Type B pancreatic cell (in vitro differentiated cells): Measurements from ENCODE around the gene CDC42BPG. TPM values are rescaled to one million over a fixed set of nuclear protein-coding genes. Genes with fewer than 3 reads are reported as not detected.

Experiments used
- DNase-seq: peaks from one replicate; pipeline ENCODE4 v3.0.0; 2021; ENCODE audit warnings: mixed read lengths; ENCODE audit not compliant: unreplicated experiment; ENCODE audit errors: extremely low spot score
- H3K27ac Mint-ChIP-seq: 2 replicates; pipeline ENCODE4 v1.8.0; 2021; ENCODE audit warnings: mild to moderate bottlenecking, mixed read lengths
- H3K27me3 Mint-ChIP-seq: 2 replicates; pipeline ENCODE4 v1.8.0; 2021; ENCODE audit warnings: mixed read lengths
- H3K36me3 Mint-ChIP-seq: 2 replicates; pipeline ENCODE4 v1.8.0; 2021; ENCODE audit warnings: mixed read lengths
- H3K4me1 Mint-ChIP-seq: one replicate; pipeline ENCODE4 v1.8.0; 2021; ENCODE audit warnings: mixed read lengths; ENCODE audit not compliant: unreplicated experiment
- H3K4me3 Mint-ChIP-seq: 2 replicates; pipeline ENCODE4 v1.8.0; 2021; ENCODE audit warnings: mild to moderate bottlenecking, mixed read lengths
- H3K9me3 Mint-ChIP-seq: 2 replicates; pipeline ENCODE4 v1.8.0; 2021; ENCODE audit warnings: mixed read lengths
- total RNA-seq: library from RNA; stranded (reverse); gene quantifications from 2 replicates; pipeline ENCODE4 v1.2.1, GENCODE V29; 2021; ENCODE audit warnings: low replicate concordance
- TF ChIP-seq, protein P1 (sequence below): fragments of 200-600 bp; sonication (generic); conservative IDR thresholded peaks from 2 replicates; pipeline ENCODE4 v1.5.0; 2021; ENCODE audit warnings: antibody characterized with exemption, mild to moderate bottlenecking

The CDC42BPG gene
- total RNA-seq, 1 donor from 2014 or later = 20.1 TPM

DNA sequence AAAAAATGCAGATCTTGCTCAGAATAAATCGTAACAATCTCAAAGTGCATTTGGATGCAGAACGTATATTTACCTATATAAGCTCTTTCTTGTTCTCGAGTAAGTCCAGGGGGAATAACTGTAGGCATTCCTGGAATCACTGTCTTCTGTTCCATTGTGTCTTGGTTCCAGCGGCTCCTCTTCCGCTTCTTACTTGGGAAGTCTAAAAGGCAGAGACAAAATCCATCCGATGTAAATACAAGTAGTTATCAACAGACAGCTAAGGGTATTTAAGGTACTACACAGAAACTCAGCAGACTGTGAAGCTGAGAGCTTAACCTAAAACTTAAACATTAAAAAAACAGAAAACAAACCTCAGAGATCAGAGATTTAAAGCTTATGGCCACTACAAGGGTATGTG lies 68.0 kb downstream of the CDC42BPG start:
- Mint-ChIP-seq H3K4me3 (peak overlapping the region; percentile 97), H3K9me3 (no peaks in the 10 kb centered on the region), H3K27ac (peak overlapping the region; percentile 96), H3K36me3 (peaks cover 51% of the 10 kb centered on the region), H3K27me3 (peaks cover 3% of the 10 kb centered on the region), H3K4me1 (peaks cover 28% of the 10 kb centered on the region)
- DNase-seq = no peak
- TF ChIP-seq, protein P1, sequence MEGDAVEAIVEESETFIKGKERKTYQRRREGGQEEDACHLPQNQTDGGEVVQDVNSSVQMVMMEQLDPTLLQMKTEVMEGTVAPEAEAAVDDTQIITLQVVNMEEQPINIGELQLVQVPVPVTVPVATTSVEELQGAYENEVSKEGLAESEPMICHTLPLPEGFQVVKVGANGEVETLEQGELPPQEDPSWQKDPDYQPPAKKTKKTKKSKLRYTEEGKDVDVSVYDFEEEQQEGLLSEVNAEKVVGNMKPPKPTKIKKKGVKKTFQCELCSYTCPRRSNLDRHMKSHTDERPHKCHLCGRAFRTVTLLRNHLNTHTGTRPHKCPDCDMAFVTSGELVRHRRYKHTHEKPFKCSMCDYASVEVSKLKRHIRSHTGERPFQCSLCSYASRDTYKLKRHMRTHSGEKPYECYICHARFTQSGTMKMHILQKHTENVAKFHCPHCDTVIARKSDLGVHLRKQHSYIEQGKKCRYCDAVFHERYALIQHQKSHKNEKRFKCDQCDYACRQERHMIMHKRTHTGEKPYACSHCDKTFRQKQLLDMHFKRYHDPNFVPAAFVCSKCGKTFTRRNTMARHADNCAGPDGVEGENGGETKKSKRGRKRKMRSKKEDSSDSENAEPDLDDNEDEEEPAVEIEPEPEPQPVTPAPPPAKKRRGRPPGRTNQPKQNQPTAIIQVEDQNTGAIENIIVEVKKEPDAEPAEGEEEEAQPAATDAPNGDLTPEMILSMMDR = no peak

DNA sequence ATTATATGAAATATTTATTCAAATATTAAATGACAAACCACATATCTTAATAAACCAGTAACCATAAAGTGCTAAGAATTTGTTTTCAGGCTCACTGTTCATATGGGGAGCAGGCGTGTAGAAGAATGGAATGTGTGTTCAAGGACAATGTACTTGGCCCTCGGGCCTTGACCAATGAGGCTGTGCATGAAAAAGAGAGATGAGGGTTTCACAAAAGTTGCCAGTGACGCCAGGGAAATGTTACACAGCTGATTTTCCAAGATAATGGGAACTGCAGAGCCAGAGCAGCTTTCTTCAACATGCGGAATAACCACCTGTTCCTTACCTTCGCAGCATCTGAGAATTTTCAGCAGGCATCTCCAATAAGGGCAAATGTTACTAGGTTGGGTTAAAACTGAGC lies 70.3 kb downstream of the CDC42BPG start:
- TF ChIP-seq, protein P1 = no peak
- Mint-ChIP-seq H3K4me1 (peaks cover 29% of the 10 kb centered on the region), H3K27ac (no peak overlapping the region), H3K4me3 (peak overlapping the region; percentile 17), H3K9me3 (no peaks in the 10 kb centered on the region), H3K36me3 (peaks cover 66% of the 10 kb centered on the region), H3K27me3 (peaks cover 3% of the 10 kb centered on the region)
- DNase-seq = no peak

Other genes with a start within 250 kb of the CDC42BPG start
- 12.7 and 22.1 TPM in 2 replicates for gene NRXN2, start 121.5 kb downstream of the CDC42BPG start, total RNA-seq
- gene RASGRP2, start 100.5 kb downstream of the CDC42BPG start, total RNA-seq = 3.0 and 11.7 TPM in 2 replicates
- 2.0 and 239 TPM in 2 replicates for gene PYGM, start 84.7 kb downstream of the CDC42BPG start, total RNA-seq
- 315 and 450 TPM in 2 replicates for gene SF1, start 66.1 kb downstream of the CDC42BPG start, total RNA-seq
- 8.6 and 20.2 TPM in 2 replicates for gene MAP4K2, start 41.4 kb downstream of the CDC42BPG start, total RNA-seq
- gene MEN1, start 34.1 kb downstream of the CDC42BPG start, total RNA-seq = 35.5 and 50.6 TPM in 2 replicates
- gene EHD1, start 34.0 kb upstream of the CDC42BPG start, total RNA-seq = 86.6 and 121 TPM in 2 replicates
- 26.8 and 30.8 TPM in 2 replicates for gene ATG2A, start 72.6 kb upstream of the CDC42BPG start, total RNA-seq
- 14.8 and 19.4 TPM in 2 replicates for gene PPP2R5B, start 80.0 kb upstream of the CDC42BPG start, total RNA-seq
- 0.85 TPM in 1 of 2 replicates, not detected in the other for gene GPHA2, start 91.2 kb upstream of the CDC42BPG start, total RNA-seq
- gene MAJIN, start 127.5 kb upstream of the CDC42BPG start, total RNA-seq = not detected in 2 replicates
- gene BATF2, start 152.3 kb upstream of the CDC42BPG start, total RNA-seq = 1.0 TPM in 2 replicates
- 63.0 and 65.8 TPM in 2 replicates for gene ARL2, start 169.5 kb upstream of the CDC42BPG start, total RNA-seq
- gene SNX15, start 182.8 kb upstream of the CDC42BPG start, total RNA-seq = 21.3 and 25.3 TPM in 2 replicates
- gene SAC3D1, start 196.6 kb upstream of the CDC42BPG start, total RNA-seq = 16.7 and 21.9 TPM in 2 replicates
- gene NAALADL1, start 213.9 kb upstream of the CDC42BPG start, total RNA-seq = 1.2 and 4.3 TPM in 2 replicates
- gene CDCA5, start 239.4 kb upstream of the CDC42BPG start, total RNA-seq = 18.7 and 39.3 TPM in 2 replicates
- gene ZFPL1, start 239.6 kb upstream of the CDC42BPG start, total RNA-seq = 35.9 and 49.1 TPM in 2 replicates